Measurements from ENCODE around the gene PRELID1. TPM values are rescaled to one million over a fixed set of nuclear protein-coding genes. Genes with fewer than 3 reads are reported as not detected.

Gene PRELID1
- total and polyA plus RNA-seq, 2 donors (not counting 3 experiments of a cell fraction or from before 2014, with no cell fraction given), result 201 to 293 TPM

GRCh38 chr5:177343777-177344176, 40.2 kb downstream of the PRELID1 start:
- peaks cover 3% of the 10 kb centered on the region for H4K20me1 ChIP-seq (replicated peaks; ENCODE audit: control insufficient read depth, extremely low read depth, insufficient read depth, low read length)
- H3K4me2 ChIP-seq (ENCODE audit: insufficient read depth, low read length), result no peak overlapping the region
- no peaks in the 10 kb centered on the region for H3K9me1 ChIP-seq (replicated peaks; ENCODE audit: control insufficient read depth, extremely low read depth, insufficient read depth, low read length)
- peaks cover 8 to 13% of the 10 kb centered on the region in 2 experiments for H3K36me3 ChIP-seq (ENCODE audit: control insufficient read depth in 2 of 2, extremely low read depth in 1 of 2, insufficient read depth in 2 of 2, low read length in 2 of 2)
- no peak for TF ChIP-seq MAX (IDR thresholded peaks at IDR 0.05; ENCODE audit: insufficient read depth, insufficient read length)
- no peak for TF ChIP-seq JUN (IDR thresholded peaks at IDR 0.05; ENCODE audit: borderline replicate concordance, insufficient read depth, insufficient read length, low read depth)
- TF ChIP-seq POLR2AphosphoS5 (IDR thresholded peaks at IDR 0.05; ENCODE audit: insufficient read depth, low read depth, low read length), result no peak
- TF ChIP-seq POLR2A (IDR thresholded peaks at IDR 0.05; ENCODE audit: low read depth, low read length), result no peak
- TF ChIP-seq MYC (IDR thresholded peaks at IDR 0.05; ENCODE audit: low read depth, low read length), result no peak
- TF ChIP-seq CTCF (IDR thresholded peaks at IDR 0.05; ENCODE audit: extremely low read depth in 1 of 2, insufficient read depth in 1 of 2, low read depth in 1 of 2, low read length in 2 of 2), result no peak
- TF ChIP-seq FOS (IDR thresholded peaks at IDR 0.05; ENCODE audit: borderline replicate concordance, insufficient read depth, low read length), result no peak
- TF ChIP-seq EZH2 (IDR thresholded peaks at IDR 0.05; ENCODE audit: borderline replicate concordance, low read depth, low read length, severe bottlenecking), result no peak
- TF ChIP-seq GATA2 (IDR thresholded peaks at IDR 0.05; ENCODE audit: insufficient read depth, insufficient read length, low read depth, low read length), result no peak
- peaks cover 56% of the 10 kb centered on the region for H3K79me2 ChIP-seq (ENCODE audit: control insufficient read depth, insufficient read depth, low read length)
- dilution Hi-C loops (cut with MboI; ENCODE audit: extremely low pct_ligation_motif_present, low sequenced_read_pairs), result no loop called here
- no TSS peak for BruUV-seq (replicated peaks)
- no peak for DNase-seq (ENCODE audit: low read depth, low spot score)
- H3K9me3 ChIP-seq (replicated peaks; ENCODE audit: control insufficient read depth, insufficient read depth, low read length), result no peaks in the 10 kb centered on the region
- H3K4me3 ChIP-seq (replicated peaks in 1 of 3; ENCODE audit: insufficient read depth in 1 of 3, low read depth in 1 of 3, low read length in 3 of 3), result no peak overlapping the region
- H3K27me3 ChIP-seq (ENCODE audit: control insufficient read depth in 2 of 2, insufficient read depth in 2 of 2, low read length in 2 of 2), result no peaks in the 10 kb centered on the region
- no peak overlapping the region for H3K27ac ChIP-seq (ENCODE audit: insufficient read depth, low read depth, low read length)
- intact Hi-C loops (cut with micrococcal nuclease), result no loop called here
- H3K4me1 ChIP-seq (ENCODE audit: control insufficient read depth, extremely low read depth, insufficient read depth, low read length), result no peaks in the 10 kb centered on the region
- ChIA-PET CTCF (interaction anchor here (0.7 to 1.8 kb wide), 4 partner anchors 15 to 358 kb away, joined by 3 to 5 read pairs (median 4); no protein-coding TSS in a partner anchor), POLR2A (no interaction called here)
- no peak for FAIRE-seq
- no peak overlapping the region for H2AFZ ChIP-seq (ENCODE audit: low read depth, low read length)
- no peak overlapping the region for H3K9ac ChIP-seq (replicated peaks; ENCODE audit: extremely low read depth, insufficient read depth, low read length)
